Neural cell (in vitro differentiated cells): Measurements from ENCODE around the gene TENM3. TPM values are rescaled to one million over a fixed set of nuclear protein-coding genes. Genes with fewer than 3 reads are reported as not detected.

Source experiments
- H2AFZ ChIP-seq: fragments of 200-600, 300-800 bp; sonication (generic), shearing (Covaris generic); 2 replicates; pipeline ENCODE4 v1.6.0; 2014; ENCODE audit warnings: low read depth, mild to moderate bottlenecking, antibody characterized with exemption, low read length, moderate library complexity
- H3F3A ChIP-seq: fragments of 200-600 bp; shearing (Covaris generic); 2 replicates; pipeline ENCODE4 v1.6.1; 2016; ENCODE audit warnings: mild to moderate bottlenecking, moderate library complexity, mixed read lengths, antibody characterized with exemption, low read length; ENCODE audit not compliant: insufficient read depth, poor library complexity, severe bottlenecking
- H3K27ac ChIP-seq: fragments of 200-600, 300-800 bp; sonication (generic), shearing (Covaris generic); 2 replicates; pipeline ENCODE4 v1.5.1; 2014; ENCODE audit warnings: mild to moderate bottlenecking, low read length, moderate library complexity
- H3K27me3 ChIP-seq: fragments of 300-800, 200-600 bp; sonication (generic), shearing (Covaris generic); 2 replicates; pipeline ENCODE4 v1.6.0; 2014; ENCODE audit warnings: mild to moderate bottlenecking, low read depth, low read length, moderate library complexity; ENCODE audit not compliant: insufficient read depth
- H3K36me3 ChIP-seq: fragments of 300-800, 200-600 bp; sonication (generic), shearing (Covaris generic); 2 replicates; pipeline ENCODE4 v1.5.1; 2014; ENCODE audit warnings: mild to moderate bottlenecking, antibody characterized with exemption, low read length, moderate library complexity; ENCODE audit not compliant: insufficient read depth
- H3K4me2 ChIP-seq: fragments of 300-800, 200-600 bp; sonication (generic), shearing (Covaris generic); 2 replicates; pipeline ENCODE4 v1.6.0; 2014; ENCODE audit warnings: mild to moderate bottlenecking, low read length
- H3K4me3 ChIP-seq: fragments of 300-800, 200-600 bp; sonication (generic), shearing (Covaris generic); 2 replicates; pipeline ENCODE4 v1.5.1; 2014; ENCODE audit warnings: mild to moderate bottlenecking, low read length, moderate library complexity
- H3K79me2 ChIP-seq: fragments of 200-600 bp; shearing (Covaris generic); replicated peaks from 2 replicates; pipeline ENCODE4 v1.6.0; 2014; ENCODE audit warnings: mild to moderate bottlenecking, low read length, moderate library complexity; ENCODE audit not compliant: insufficient read depth
- H3K9ac ChIP-seq: fragments of 300-800, 200-600 bp; sonication (generic), shearing (Covaris generic); 2 replicates; pipeline ENCODE4 v1.6.1; 2016; ENCODE audit warnings: mild to moderate bottlenecking, low read length, mixed read lengths
- H3K9me2 ChIP-seq: fragments of 200-600 bp; shearing (Covaris generic); 2 replicates; pipeline ENCODE4 v1.6.1; 2016; ENCODE audit warnings: mild to moderate bottlenecking, low read length, mixed read lengths; ENCODE audit not compliant: insufficient read depth
- H3K9me3 ChIP-seq: fragments of 200-600, 300-800 bp; sonication (generic), shearing (Covaris generic); 2 replicates; pipeline ENCODE4 v1.6.1; 2016; ENCODE audit warnings: mild to moderate bottlenecking, mixed run types, low read length, moderate library complexity, mixed read lengths
- H4K20me1 ChIP-seq: fragments of 200-600 bp; shearing (Covaris generic); 2 replicates; pipeline ENCODE4 v1.6.1; 2016; ENCODE audit warnings: mild to moderate bottlenecking, mixed run types; ENCODE audit not compliant: insufficient read depth
- EP300 ChIP-seq: fragments of 450-650 bp; conservative IDR thresholded peaks from 2 replicates; pipeline ENCODE4 v1.6.1; 2014; ENCODE audit warnings: antibody characterized with exemption, mild to moderate bottlenecking, moderate library complexity; ENCODE audit not compliant: poor library complexity, severe bottlenecking
- EZH2 ChIP-seq: fragments of 200-600, 300-800 bp; shearing (Covaris generic), sonication (generic); IDR thresholded peaks from 2 replicates; pipeline ENCODE4 v1.6.1; 2014; ENCODE audit warnings: antibody characterized with exemption, low read length, borderline replicate concordance, mild to moderate bottlenecking; ENCODE audit not compliant: insufficient read depth, poor library complexity, severe bottlenecking
- MXI1 ChIP-seq: fragments of 450-650 bp; conservative IDR thresholded peaks from 2 replicates; pipeline ENCODE4 v1.6.1; 2014; ENCODE audit warnings: antibody characterized with exemption, mild to moderate bottlenecking; ENCODE audit not compliant: poor library complexity, severe bottlenecking
- POLR2AphosphoS5 ChIP-seq: IDR thresholded peaks from 2 replicates; pipeline ENCODE4 v1.6.1; 2012
- RAD21 ChIP-seq: fragments of 450-650 bp; conservative IDR thresholded peaks from 2 replicates; pipeline ENCODE4 v1.6.1; 2014; ENCODE audit warnings: antibody characterized with exemption, mild to moderate bottlenecking, moderate library complexity
- SMC3 ChIP-seq: fragments of 450-650 bp; conservative IDR thresholded peaks from 2 replicates; pipeline ENCODE4 v1.6.1; 2014; ENCODE audit warnings: antibody characterized with exemption, mild to moderate bottlenecking, moderate library complexity; ENCODE audit not compliant: poor library complexity
- TAF1 ChIP-seq: IDR thresholded peaks from 2 replicates; pipeline ENCODE4 v1.6.1; 2012; ENCODE audit warnings: low read depth
- polyA plus RNA-seq: library from polyadenylated mRNA; depleted of rRNA; stranded (reverse); fragments of >200 nt; gene quantifications from 2 replicates; pipeline ENCODE4 v1.2.3, GENCODE V29; 2014
- TF ChIP-seq, protein P1 (sequence below): IDR thresholded peaks from 2 replicates; pipeline ENCODE4 v1.6.1; 2012; ENCODE audit warnings: borderline replicate concordance
- TF ChIP-seq, protein P2 (sequence below): fragments of 450-650 bp; IDR thresholded peaks from 2 replicates; pipeline ENCODE4 v1.5.1; 2014; ENCODE audit warnings: antibody characterized with exemption, mild to moderate bottlenecking, moderate library complexity; ENCODE audit not compliant: poor library complexity, severe bottlenecking

The TENM3 gene
- polyA plus RNA-seq, 1 donor from 2014 or later, result 7.3 TPM

- H3K79me2 ChIP-seq, result peaks cover 7% of the 10 kb centered on the region
Observed at GRCh38 chr4:182549356-182549755, 306.2 kb downstream of the TENM3 start.

GRCh38 chr4:182552948-182553347 is 309.7 kb downstream of the TENM3 start:
- no peaks in the 10 kb centered on the region for H3K36me3 ChIP-seq
- no peaks in the 10 kb centered on the region for H4K20me1 ChIP-seq
- no peak overlapping the region for H3K4me2 ChIP-seq
- H3K9me2 ChIP-seq, result no peaks in the 10 kb centered on the region
- no peak overlapping the region for H3K4me3 ChIP-seq
- H3K9me3 ChIP-seq, result no peaks in the 10 kb centered on the region
- TF ChIP-seq SMC3, result no peak
- no peak for TF ChIP-seq EZH2
- no peak for TF ChIP-seq MXI1
- TF ChIP-seq, protein P1, sequence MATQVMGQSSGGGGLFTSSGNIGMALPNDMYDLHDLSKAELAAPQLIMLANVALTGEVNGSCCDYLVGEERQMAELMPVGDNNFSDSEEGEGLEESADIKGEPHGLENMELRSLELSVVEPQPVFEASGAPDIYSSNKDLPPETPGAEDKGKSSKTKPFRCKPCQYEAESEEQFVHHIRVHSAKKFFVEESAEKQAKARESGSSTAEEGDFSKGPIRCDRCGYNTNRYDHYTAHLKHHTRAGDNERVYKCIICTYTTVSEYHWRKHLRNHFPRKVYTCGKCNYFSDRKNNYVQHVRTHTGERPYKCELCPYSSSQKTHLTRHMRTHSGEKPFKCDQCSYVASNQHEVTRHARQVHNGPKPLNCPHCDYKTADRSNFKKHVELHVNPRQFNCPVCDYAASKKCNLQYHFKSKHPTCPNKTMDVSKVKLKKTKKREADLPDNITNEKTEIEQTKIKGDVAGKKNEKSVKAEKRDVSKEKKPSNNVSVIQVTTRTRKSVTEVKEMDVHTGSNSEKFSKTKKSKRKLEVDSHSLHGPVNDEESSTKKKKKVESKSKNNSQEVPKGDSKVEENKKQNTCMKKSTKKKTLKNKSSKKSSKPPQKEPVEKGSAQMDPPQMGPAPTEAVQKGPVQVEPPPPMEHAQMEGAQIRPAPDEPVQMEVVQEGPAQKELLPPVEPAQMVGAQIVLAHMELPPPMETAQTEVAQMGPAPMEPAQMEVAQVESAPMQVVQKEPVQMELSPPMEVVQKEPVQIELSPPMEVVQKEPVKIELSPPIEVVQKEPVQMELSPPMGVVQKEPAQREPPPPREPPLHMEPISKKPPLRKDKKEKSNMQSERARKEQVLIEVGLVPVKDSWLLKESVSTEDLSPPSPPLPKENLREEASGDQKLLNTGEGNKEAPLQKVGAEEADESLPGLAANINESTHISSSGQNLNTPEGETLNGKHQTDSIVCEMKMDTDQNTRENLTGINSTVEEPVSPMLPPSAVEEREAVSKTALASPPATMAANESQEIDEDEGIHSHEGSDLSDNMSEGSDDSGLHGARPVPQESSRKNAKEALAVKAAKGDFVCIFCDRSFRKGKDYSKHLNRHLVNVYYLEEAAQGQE, result no peak
- no peak for TF ChIP-seq EP300
- TF ChIP-seq RAD21, result no peak
- H3F3A ChIP-seq, result no peaks in the 10 kb centered on the region
- no peaks in the 10 kb centered on the region for H3K79me2 ChIP-seq
- no peak overlapping the region for H2AFZ ChIP-seq
- H3K27ac ChIP-seq, result no peak overlapping the region
- H3K27me3 ChIP-seq, result no peaks in the 10 kb centered on the region
- H3K9ac ChIP-seq, result no peak overlapping the region

More at GRCh38 chr4:182549356-182549755, 306.2 kb downstream of the TENM3 start:
- H4K20me1 ChIP-seq, result no peaks in the 10 kb centered on the region
- no peaks in the 10 kb centered on the region for H3K27me3 ChIP-seq
- H3K36me3 ChIP-seq, result no peaks in the 10 kb centered on the region
- H3K4me3 ChIP-seq, result no peak overlapping the region
- H3K9me3 ChIP-seq, result no peaks in the 10 kb centered on the region
- H3K9me2 ChIP-seq, result no peaks in the 10 kb centered on the region
- no peak overlapping the region for H3K9ac ChIP-seq
- H3K27ac ChIP-seq, result no peak overlapping the region
- H2AFZ ChIP-seq, result no peak overlapping the region
- TF ChIP-seq RAD21 (no peak), SMC3 (no peak), EP300 (no peak), POLR2AphosphoS5 (no peak), TAF1 (no peak), MXI1 (no peak), EZH2 (no peak)
- TF ChIP-seq, protein P1, result no peak
- TF ChIP-seq, protein P2, sequence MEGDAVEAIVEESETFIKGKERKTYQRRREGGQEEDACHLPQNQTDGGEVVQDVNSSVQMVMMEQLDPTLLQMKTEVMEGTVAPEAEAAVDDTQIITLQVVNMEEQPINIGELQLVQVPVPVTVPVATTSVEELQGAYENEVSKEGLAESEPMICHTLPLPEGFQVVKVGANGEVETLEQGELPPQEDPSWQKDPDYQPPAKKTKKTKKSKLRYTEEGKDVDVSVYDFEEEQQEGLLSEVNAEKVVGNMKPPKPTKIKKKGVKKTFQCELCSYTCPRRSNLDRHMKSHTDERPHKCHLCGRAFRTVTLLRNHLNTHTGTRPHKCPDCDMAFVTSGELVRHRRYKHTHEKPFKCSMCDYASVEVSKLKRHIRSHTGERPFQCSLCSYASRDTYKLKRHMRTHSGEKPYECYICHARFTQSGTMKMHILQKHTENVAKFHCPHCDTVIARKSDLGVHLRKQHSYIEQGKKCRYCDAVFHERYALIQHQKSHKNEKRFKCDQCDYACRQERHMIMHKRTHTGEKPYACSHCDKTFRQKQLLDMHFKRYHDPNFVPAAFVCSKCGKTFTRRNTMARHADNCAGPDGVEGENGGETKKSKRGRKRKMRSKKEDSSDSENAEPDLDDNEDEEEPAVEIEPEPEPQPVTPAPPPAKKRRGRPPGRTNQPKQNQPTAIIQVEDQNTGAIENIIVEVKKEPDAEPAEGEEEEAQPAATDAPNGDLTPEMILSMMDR, result no peak
- no peaks in the 10 kb centered on the region for H3F3A ChIP-seq
- no peak overlapping the region for H3K4me2 ChIP-seq
